HTERT RPE-1 (cell line): ENCODE results near the gene TMC8.
"Not testable (repeated sequence)": the region's sequence is repeated elsewhere in the genome, so short reads cannot be mapped to it uniquely, and the experiment has no call there.

ENCODE experiments used
- in situ Hi-C: fragments of 300-500 bp; cut with MboI; formaldehyde crosslinking; loops from 4 replicates; pipeline ENCODE4 v1.14.3; 2020; ENCODE audit warnings: low sequenced_read_pairs

TMC8 gene

GRCh38 chr17:78108726-78109488 is 21.7 kb upstream of the TMC8 start:
- in situ Hi-C loops, result no loop called here

GRCh38 chr17:78109489-78109761 is 21.1 kb upstream of the TMC8 start:
- in situ Hi-C loops, result no loop called here

- in situ Hi-C loops, result no loop called here
Observed at GRCh38 chr17:78110363-78111015, 20.1 kb upstream of the TMC8 start.

GRCh38 chr17:78111016-78111726 is 19.4 kb upstream of the TMC8 start:
- in situ Hi-C loops, result no loop called here

GRCh38 chr17:78111727-78112517 is 18.6 kb upstream of the TMC8 start:
- in situ Hi-C loops, result no loop called here

- in situ Hi-C loops, result no loop called here
Observed at GRCh38 chr17:78112518-78113471, 17.8 kb upstream of the TMC8 start.

- in situ Hi-C loops, result no loop called here
Observed at GRCh38 chr17:78113804-78114785, 16.5 kb upstream of the TMC8 start.

GRCh38 chr17:78114831-78115723 is 15.5 kb upstream of the TMC8 start:
- in situ Hi-C loops, result no loop called here

GRCh38 chr17:78115803-78116202 is 14.8 kb upstream of the TMC8 start:
- in situ Hi-C loops, result not testable (repeated sequence)

GRCh38 chr17:78116411-78116810 is 14.2 kb upstream of the TMC8 start:
- in situ Hi-C loops, result no loop called here

GRCh38 chr17:78117027-78117981 is 13.3 kb upstream of the TMC8 start:
- in situ Hi-C loops, result no loop called here

GRCh38 chr17:78118801-78119241 is 11.8 kb upstream of the TMC8 start:
- in situ Hi-C loops, result no loop called here

GRCh38 chr17:78120537-78120936 is 10.0 kb upstream of the TMC8 start:
- in situ Hi-C loops, result no loop called here

- in situ Hi-C loops, result no loop called here
Observed at GRCh38 chr17:78120971-78121800, 9.4 kb upstream of the TMC8 start.

GRCh38 chr17:78121801-78122215 is 8.8 kb upstream of the TMC8 start:
- in situ Hi-C loops, result no loop called here
